Measurements from ENCODE around the gene TUBG2.
"Not testable (repeated sequence)": the region's sequence is repeated elsewhere in the genome, so short reads cannot be mapped to it uniquely, and the experiment has no call there.

The TUBG2 gene

GRCh38 chr17:42613699-42614295, 45.3 kb upstream of the TUBG2 start:
- H3K9me3 ChIP-seq (ENCODE audit: insufficient read depth, low read length) = no peaks in the 10 kb centered on the region
- no peaks in the 10 kb centered on the region for H3K9me2 ChIP-seq (replicated peaks; ENCODE audit: insufficient read depth, low read length)
- no peak overlapping the region for H3K4me2 ChIP-seq (ENCODE audit: low read depth, low read length, poor library complexity, severe bottlenecking)
- TF ChIP-seq EZH2phosphoT487 (conservative IDR thresholded peaks at IDR 0.05; ENCODE audit: low read length) (no peak), CTCF (IDR thresholded peaks at IDR 0.05; ENCODE audit: insufficient read depth, low read length, poor library complexity, severe bottlenecking) (no peak)
- H3F3A ChIP-seq (ENCODE audit: insufficient read depth) = peaks cover 9% of the 10 kb centered on the region
- no peaks in the 10 kb centered on the region for H4K20me1 ChIP-seq (ENCODE audit: low read depth, low read length)
- no peak overlapping the region for H3K27ac ChIP-seq (ENCODE audit: low read depth, low read length)
- H3K27me3 ChIP-seq (ENCODE audit: low read length) = no peaks in the 10 kb centered on the region
- H3K9ac ChIP-seq (ENCODE audit: low read length) = no peak overlapping the region
- no peak overlapping the region for H2AFZ ChIP-seq (ENCODE audit: low read depth, low read length, severe bottlenecking)
- H3K36me3 ChIP-seq (ENCODE audit: low read length) = 0 out of 2 replicates have a peak, but pooled peaks cover 9% of the 10 kb centered on the region
- H3K79me2 ChIP-seq (ENCODE audit: insufficient read depth, low read length) = peaks cover 17% of the 10 kb centered on the region
- no peak overlapping the region for H3K4me3 ChIP-seq (ENCODE audit: insufficient read depth, low read length, poor library complexity, severe bottlenecking)

DNA sequence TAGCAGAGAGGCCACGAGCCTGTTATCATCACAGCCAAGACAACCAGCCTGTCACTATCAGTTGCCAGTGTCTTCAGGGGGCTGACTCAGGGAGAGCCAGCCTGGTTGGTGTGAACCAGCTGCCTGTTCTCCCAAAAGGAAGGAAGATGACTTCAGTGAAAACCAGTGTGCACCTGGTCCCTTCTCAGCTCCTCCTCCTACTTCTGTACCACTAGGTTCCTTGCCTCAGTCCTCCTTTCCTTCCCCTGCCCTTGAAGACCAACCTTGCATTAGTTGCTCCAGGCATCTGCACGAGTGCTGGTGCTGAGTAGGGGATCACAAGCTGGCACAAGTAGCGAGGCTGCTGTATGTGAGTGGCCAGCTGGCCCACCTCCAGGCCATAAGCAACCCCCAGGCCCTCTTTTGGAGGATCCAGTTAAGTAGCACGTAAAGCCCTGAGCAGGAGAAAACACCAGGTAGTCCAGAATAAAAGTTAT, 41.1 kb upstream of the TUBG2 start:
- Histone ChIP-seq H3K27me3 (ENCODE audit: low read length) (no peaks in the 10 kb centered on the region), H3K79me2 (ENCODE audit: insufficient read depth, low read length) (no peaks in the 10 kb centered on the region), H3K9me2 (replicated peaks; ENCODE audit: insufficient read depth, low read length) (no peaks in the 10 kb centered on the region), H3K9me3 (ENCODE audit: insufficient read depth, low read length) (no peaks in the 10 kb centered on the region), H3K9ac (ENCODE audit: low read length) (peak overlapping the region; percentile 9; the same call in 1 of the 2 replicates), H4K20me1 (ENCODE audit: low read depth, low read length) (no peaks in the 10 kb centered on the region), H3K4me2 (ENCODE audit: low read depth, low read length, poor library complexity, severe bottlenecking) (peak overlapping the region; percentile 18), H3K36me3 (ENCODE audit: low read length) (0 out of 2 replicates have a peak, but pooled peaks cover 2% of the 10 kb centered on the region), H3F3A (ENCODE audit: insufficient read depth) (peaks cover 9% of the 10 kb centered on the region), H3K4me3 (ENCODE audit: insufficient read depth, low read length, poor library complexity, severe bottlenecking) (no peak overlapping the region), H2AFZ (ENCODE audit: low read depth, low read length, severe bottlenecking) (no peak overlapping the region), H3K27ac (ENCODE audit: low read depth, low read length) (peak overlapping the region; percentile 33)
- TF ChIP-seq CTCF (IDR thresholded peaks at IDR 0.05; ENCODE audit: insufficient read depth, low read length, poor library complexity, severe bottlenecking) = no peak
- TF ChIP-seq EZH2phosphoT487 (conservative IDR thresholded peaks at IDR 0.05; ENCODE audit: low read length) = no peak

GRCh38 chr17:42618442-42619150, 40.5 kb upstream of the TUBG2 start:
- Histone ChIP-seq H3K36me3 (ENCODE audit: low read length) (0 out of 2 replicates have a peak, but pooled peaks cover 2% of the 10 kb centered on the region), H3K79me2 (ENCODE audit: insufficient read depth, low read length) (no peaks in the 10 kb centered on the region), H2AFZ (ENCODE audit: low read depth, low read length, severe bottlenecking) (peak overlapping the region; percentile 8), H3K9me2 (replicated peaks; ENCODE audit: insufficient read depth, low read length) (no peaks in the 10 kb centered on the region), H3K4me2 (ENCODE audit: low read depth, low read length, poor library complexity, severe bottlenecking) (peak overlapping the region; percentile 18), H3K4me3 (ENCODE audit: insufficient read depth, low read length, poor library complexity, severe bottlenecking) (no peak overlapping the region), H3K27me3 (ENCODE audit: low read length) (no peaks in the 10 kb centered on the region), H4K20me1 (ENCODE audit: low read depth, low read length) (no peaks in the 10 kb centered on the region), H3F3A (ENCODE audit: insufficient read depth) (peaks cover 9% of the 10 kb centered on the region), H3K9ac (ENCODE audit: low read length) (peak overlapping the region; percentile 9; the same call in 1 of the 2 replicates), H3K27ac (ENCODE audit: low read depth, low read length) (peak overlapping the region; percentile 33), H3K9me3 (ENCODE audit: insufficient read depth, low read length) (no peaks in the 10 kb centered on the region)
- TF ChIP-seq CTCF (IDR thresholded peaks at IDR 0.05; ENCODE audit: insufficient read depth, low read length, poor library complexity, severe bottlenecking) (no peak), EZH2phosphoT487 (conservative IDR thresholded peaks at IDR 0.05; ENCODE audit: low read length) (no peak)

DNA sequence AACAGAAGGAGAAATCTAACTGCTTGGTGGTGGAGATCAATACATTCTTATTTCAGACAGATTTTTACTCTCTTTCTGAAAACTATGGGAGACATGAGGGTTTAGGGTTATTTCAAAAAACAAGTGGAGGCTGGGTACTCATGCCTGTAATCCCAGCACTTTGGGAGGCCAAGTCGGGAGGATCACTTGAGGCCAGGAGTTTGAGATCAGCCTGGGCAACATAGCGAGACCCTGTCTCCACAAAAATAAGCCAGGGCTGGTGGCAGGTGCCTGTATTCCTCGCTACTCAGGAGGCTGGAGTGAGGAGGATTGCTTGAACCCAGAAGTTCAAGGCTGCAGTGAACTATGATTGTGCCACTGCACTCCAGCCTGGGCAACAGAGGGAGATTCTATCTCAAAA, 37.1 kb upstream of the TUBG2 start:
- H3K9me2 ChIP-seq (replicated peaks; ENCODE audit: insufficient read depth, low read length); H3K36me3 ChIP-seq (ENCODE audit: low read length); H3K4me2 ChIP-seq (ENCODE audit: low read depth, low read length, poor library complexity, severe bottlenecking); H2AFZ ChIP-seq (ENCODE audit: low read depth, low read length, severe bottlenecking); H3K9ac ChIP-seq (ENCODE audit: low read length); H3K27ac ChIP-seq (ENCODE audit: low read depth, low read length); H3K4me3 ChIP-seq (ENCODE audit: insufficient read depth, low read length, poor library complexity, severe bottlenecking); H3K27me3 ChIP-seq (ENCODE audit: low read length); H3K9me3 ChIP-seq (ENCODE audit: insufficient read depth, low read length); H3F3A ChIP-seq (ENCODE audit: insufficient read depth); H3K79me2 ChIP-seq (ENCODE audit: insufficient read depth, low read length); H4K20me1 ChIP-seq (ENCODE audit: low read depth, low read length): not testable (repeated sequence)
